DND-41 (cell line): ENCODE results near the gene RABGAP1L.

Source experiments
- ATAC-seq: fragments of 200-7000 bp; cut with Tn5 transposase; 3 replicates; pipeline ENCODE4 v1.9.1; 2021; ENCODE audit warnings: low read depth; ENCODE audit not compliant: insufficient read depth
- DNase-seq: peaks from one replicate; pipeline ENCODE4 v3.0.0-alpha.2; 2020
- H2AFZ ChIP-seq: 2 replicates; pipeline ENCODE4 v1.6.0; 2012; ENCODE audit warnings: low read depth, low read length
- H3K27ac ChIP-seq: 2 replicates; pipeline ENCODE4 v1.5.1; 2012; ENCODE audit warnings: low read length, inconsistent platforms
- H3K27me3 ChIP-seq: fragments of 200-600 bp; sonication (generic); 2 replicates; pipeline ENCODE4 v1.6.0; 2012; ENCODE audit warnings: low read length, mild to moderate bottlenecking, inconsistent platforms; ENCODE audit not compliant: insufficient read depth, poor library complexity
- H3K36me3 ChIP-seq: 2 replicates; pipeline ENCODE4 v1.5.1; 2012; ENCODE audit warnings: low read length, inconsistent platforms; ENCODE audit not compliant: insufficient read depth
- H3K4me1 ChIP-seq: 2 replicates; pipeline ENCODE4 v1.5.1; 2012; ENCODE audit warnings: mild to moderate bottlenecking, low read length; ENCODE audit not compliant: insufficient read depth
- H3K4me2 ChIP-seq: 2 replicates; pipeline ENCODE4 v1.6.0; 2012; ENCODE audit warnings: mild to moderate bottlenecking, moderate library complexity, low read length, inconsistent platforms; ENCODE audit not compliant: insufficient read depth
- H3K4me3 ChIP-seq, 2 experiments: fragments of 200-600 bp in 1 of 2; shearing (Covaris generic) in 1 of 2; 2 replicates each; pipeline ENCODE4 v1.5.1; 2012 to 2016; ENCODE audit warnings: inconsistent platforms in 2 of 2, low read length in 2 of 2, mild to moderate bottlenecking in 2 of 2, low read depth in 1 of 2, moderate library complexity in 1 of 2
- H3K79me2 ChIP-seq: 2 replicates; pipeline ENCODE4 v1.6.0; 2012; ENCODE audit warnings: low read length, inconsistent platforms; ENCODE audit not compliant: insufficient read depth
- H3K9ac ChIP-seq: 2 replicates; pipeline ENCODE4 v1.6.0; 2012; ENCODE audit warnings: low read depth, mild to moderate bottlenecking, inconsistent platforms, low read length, moderate library complexity
- H3K9me3 ChIP-seq: 2 replicates; pipeline ENCODE4 v1.5.1; 2012; ENCODE audit warnings: low read length, moderate library complexity, mild to moderate bottlenecking, inconsistent platforms; ENCODE audit not compliant: insufficient read depth, severe bottlenecking
- H4K20me1 ChIP-seq: 2 replicates; pipeline ENCODE4 v1.6.0; 2012; ENCODE audit warnings: low read length; ENCODE audit not compliant: insufficient read depth
- EZH2 ChIP-seq: IDR thresholded peaks from 3 replicates; pipeline ENCODE4 v1.6.1; 2012; ENCODE audit warnings: borderline replicate concordance, low read depth, mild to moderate bottlenecking, moderate library complexity, low read length, inconsistent platforms; ENCODE audit not compliant: severe bottlenecking
- TF ChIP-seq, protein P1 (sequence below): IDR thresholded peaks from 2 replicates; pipeline ENCODE4 v1.5.1; 2012; ENCODE audit warnings: borderline replicate concordance, low read length, moderate library complexity, mild to moderate bottlenecking; ENCODE audit not compliant: poor library complexity, severe bottlenecking; ENCODE audit errors: extremely low read depth

The RABGAP1L gene

DNA sequence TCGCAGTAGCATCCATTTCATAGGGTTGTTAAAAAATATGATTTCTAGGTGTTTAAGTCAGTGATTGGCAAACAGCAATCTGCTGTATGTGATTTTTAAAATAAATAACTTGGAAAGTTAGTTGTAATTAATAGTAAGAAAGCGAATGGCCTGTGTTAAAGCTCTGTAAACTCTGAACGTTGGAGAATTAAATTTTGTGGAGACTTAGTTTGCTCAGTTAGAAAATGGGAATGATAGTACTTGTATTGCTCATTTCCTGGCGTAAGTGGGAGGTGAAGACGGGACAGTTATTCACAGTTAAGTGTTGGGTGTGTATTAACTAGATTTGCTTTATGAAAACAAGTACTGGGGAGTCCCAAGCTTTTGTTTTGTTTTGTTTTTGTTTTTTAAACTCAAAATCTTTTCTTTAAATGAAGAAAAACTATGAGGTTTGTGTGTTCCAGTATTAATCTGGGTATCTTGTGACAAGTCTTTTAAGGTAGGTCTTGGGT is 841.4 kb downstream of the RABGAP1L start:
- Histone ChIP-seq H3K79me2 (peaks cover 74% of the 10 kb centered on the region), H3K4me2 (peak overlapping the region; percentile 80), H3K27ac (peak overlapping the region; percentile 84), H3K27me3 (no peaks in the 10 kb centered on the region), H2AFZ (0 out of 2 replicates have a peak overlapping the region, but pooled peaks have one; percentile 74), H3K9me3 (no peaks in the 10 kb centered on the region), H4K20me1 (peaks cover 46% of the 10 kb centered on the region; the same call in 1 of the 2 replicates), H3K4me3 (peak overlapping the region; percentile 63 to 94), H3K4me1 (peaks cover 57% of the 10 kb centered on the region), H3K9ac (peak overlapping the region; percentile 96), H3K36me3 (peaks cover 26% of the 10 kb centered on the region)
- ATAC-seq (no peak), DNase-seq (no peak)
- TF ChIP-seq, protein P1, sequence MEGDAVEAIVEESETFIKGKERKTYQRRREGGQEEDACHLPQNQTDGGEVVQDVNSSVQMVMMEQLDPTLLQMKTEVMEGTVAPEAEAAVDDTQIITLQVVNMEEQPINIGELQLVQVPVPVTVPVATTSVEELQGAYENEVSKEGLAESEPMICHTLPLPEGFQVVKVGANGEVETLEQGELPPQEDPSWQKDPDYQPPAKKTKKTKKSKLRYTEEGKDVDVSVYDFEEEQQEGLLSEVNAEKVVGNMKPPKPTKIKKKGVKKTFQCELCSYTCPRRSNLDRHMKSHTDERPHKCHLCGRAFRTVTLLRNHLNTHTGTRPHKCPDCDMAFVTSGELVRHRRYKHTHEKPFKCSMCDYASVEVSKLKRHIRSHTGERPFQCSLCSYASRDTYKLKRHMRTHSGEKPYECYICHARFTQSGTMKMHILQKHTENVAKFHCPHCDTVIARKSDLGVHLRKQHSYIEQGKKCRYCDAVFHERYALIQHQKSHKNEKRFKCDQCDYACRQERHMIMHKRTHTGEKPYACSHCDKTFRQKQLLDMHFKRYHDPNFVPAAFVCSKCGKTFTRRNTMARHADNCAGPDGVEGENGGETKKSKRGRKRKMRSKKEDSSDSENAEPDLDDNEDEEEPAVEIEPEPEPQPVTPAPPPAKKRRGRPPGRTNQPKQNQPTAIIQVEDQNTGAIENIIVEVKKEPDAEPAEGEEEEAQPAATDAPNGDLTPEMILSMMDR: no peak
- no peak for TF ChIP-seq EZH2

DNA sequence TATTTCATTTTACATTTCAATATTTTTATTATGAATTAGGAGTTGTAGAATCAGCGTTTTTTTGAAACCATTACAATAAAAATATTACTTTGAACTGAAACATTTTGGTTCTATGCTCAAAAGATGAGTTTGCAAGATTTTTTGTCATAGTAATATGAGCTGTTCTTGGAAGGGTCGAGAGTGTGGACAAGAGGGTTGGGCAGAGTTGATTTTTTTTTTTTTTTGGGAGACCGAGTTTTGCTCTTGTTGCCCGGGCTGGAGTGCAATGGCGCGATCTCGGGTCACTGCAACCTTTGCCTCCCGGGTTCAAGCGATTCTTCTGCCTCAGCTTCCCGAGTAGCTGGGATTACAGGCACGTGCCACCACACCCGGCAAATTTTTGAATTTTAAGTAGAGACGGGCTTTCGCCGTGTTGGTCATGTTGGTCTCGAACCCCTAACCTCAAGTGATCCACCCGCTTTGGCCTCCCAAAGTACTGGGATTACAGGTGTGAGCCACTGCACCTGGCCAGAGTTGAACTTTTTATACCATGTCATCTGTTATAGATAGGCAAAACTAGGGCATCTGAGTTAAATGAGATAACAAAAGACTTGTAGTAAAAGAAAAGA is 843.7 kb downstream of the RABGAP1L start:
- Histone ChIP-seq H3K4me2 (peak overlapping the region; percentile 80), H3K4me1 (peaks cover 52% of the 10 kb centered on the region), H3K27ac (no peak overlapping the region), H3K4me3 (peak overlapping the region in 1 of 2 experiments; percentile 94; a peak in 2 of 4 replicates), H4K20me1 (peaks cover 66% of the 10 kb centered on the region; the same call in 1 of the 2 replicates), H3K36me3 (peaks cover 42% of the 10 kb centered on the region), H3K9ac (no peak overlapping the region; the same call in 1 of the 2 replicates), H2AFZ (no peak overlapping the region), H3K9me3 (no peaks in the 10 kb centered on the region), H3K27me3 (no peaks in the 10 kb centered on the region), H3K79me2 (peaks cover 93% of the 10 kb centered on the region)
- DNase-seq (no peak), ATAC-seq (no peak)
- TF ChIP-seq EZH2: no peak
- TF ChIP-seq, protein P1: no peak

DNA sequence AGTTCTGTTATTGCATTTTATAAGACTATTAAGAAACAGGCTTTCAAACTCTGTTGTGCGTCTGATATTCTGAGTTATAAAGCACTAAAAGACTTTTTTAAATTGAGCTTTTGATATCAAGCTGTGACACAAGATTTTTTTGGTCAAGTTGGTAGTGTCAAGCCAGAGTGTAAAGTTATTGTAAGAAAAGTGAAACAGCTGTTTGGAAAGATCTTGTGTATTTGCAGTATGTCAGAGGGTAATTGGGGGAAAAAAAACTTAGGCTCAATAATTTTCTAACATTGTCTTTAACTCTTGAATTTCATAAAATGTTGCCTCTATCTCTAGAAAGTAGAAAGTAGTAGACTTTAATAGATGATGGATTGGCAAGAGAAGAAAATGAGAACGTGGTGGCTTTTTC is 844.2 kb downstream of the RABGAP1L start:
- DNase-seq: no peak
- Histone ChIP-seq H3K27ac (no peak overlapping the region), H3K9ac (peak overlapping the region; percentile 19), H4K20me1 (peaks cover 69% of the 10 kb centered on the region; the same call in 1 of the 2 replicates), H3K4me1 (peaks cover 49% of the 10 kb centered on the region), H3K9me3 (no peaks in the 10 kb centered on the region), H3K79me2 (peaks cover 93% of the 10 kb centered on the region), H3K36me3 (peaks cover 47% of the 10 kb centered on the region), H2AFZ (no peak overlapping the region), H3K27me3 (no peaks in the 10 kb centered on the region), H3K4me2 (peak overlapping the region; percentile 80; the same call in 1 of the 2 replicates), H3K4me3 (no peak overlapping the region; a peak in 1 of 4 replicates)
- TF ChIP-seq, protein P1: no peak
- TF ChIP-seq EZH2: no peak
- no peak for ATAC-seq
